Bone marrow (tissue), 2 donors: ENCODE measurements around the gene IMPA2.
"Not testable (repeated sequence)": the region's sequence is repeated elsewhere in the genome, so short reads cannot be mapped to it uniquely, and the experiment has no call there.

Experiments
- DNase-seq, 2 donors: peaks; one replicate each; lab custom pipeline; 2025; lab: John Stamatoyannopoulos, UW

The IMPA2 gene

DNA sequence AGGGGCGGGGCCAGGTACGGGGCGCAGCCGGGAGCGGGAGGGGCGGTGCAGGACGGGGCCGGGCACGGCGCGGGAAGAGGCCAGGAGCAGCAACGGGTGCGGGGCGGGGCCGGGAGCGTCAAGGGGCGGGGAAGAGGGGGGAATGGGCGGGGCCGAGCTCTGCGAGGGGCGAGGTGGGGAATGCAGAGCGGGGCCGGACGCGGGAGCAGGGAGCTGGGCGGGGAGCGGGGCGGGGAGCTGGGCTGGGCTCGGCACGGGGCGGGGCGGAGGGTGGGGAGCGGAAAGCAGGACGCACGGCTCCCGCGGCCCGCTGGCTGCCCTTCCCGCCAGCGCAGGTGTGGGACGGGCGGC lies at the start of gene IMPA2:
Gene IMPA2, plus strand, starts transcription at position 316 of the 351 bp plus-strand sequence. CDS start 163 bp downstream, outside the sequence.
- DNase-seq: peak in 1 of 2 donors; percentile 95

DNA sequence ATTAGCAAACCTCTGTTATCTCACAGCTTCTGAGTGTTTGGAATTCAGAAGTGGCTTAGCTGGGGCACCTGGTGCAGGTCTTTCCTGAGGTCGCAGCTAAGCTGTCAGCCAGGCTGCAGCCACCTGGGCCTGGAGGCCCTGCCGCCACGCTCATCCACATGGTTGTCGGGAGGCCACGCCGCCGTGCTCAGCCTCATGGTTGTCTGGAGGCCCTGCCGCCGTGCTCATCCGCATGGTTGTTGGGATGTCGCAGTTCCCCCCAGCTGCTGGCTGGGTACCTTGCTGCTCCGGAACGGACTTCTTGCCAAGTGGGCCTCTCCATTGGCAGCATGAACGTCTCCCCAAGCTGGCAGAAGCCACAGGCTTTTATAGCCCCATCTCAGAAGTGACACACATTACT lies 48.9 kb upstream of the IMPA2 start:
- DNase-seq: no peak

DNA sequence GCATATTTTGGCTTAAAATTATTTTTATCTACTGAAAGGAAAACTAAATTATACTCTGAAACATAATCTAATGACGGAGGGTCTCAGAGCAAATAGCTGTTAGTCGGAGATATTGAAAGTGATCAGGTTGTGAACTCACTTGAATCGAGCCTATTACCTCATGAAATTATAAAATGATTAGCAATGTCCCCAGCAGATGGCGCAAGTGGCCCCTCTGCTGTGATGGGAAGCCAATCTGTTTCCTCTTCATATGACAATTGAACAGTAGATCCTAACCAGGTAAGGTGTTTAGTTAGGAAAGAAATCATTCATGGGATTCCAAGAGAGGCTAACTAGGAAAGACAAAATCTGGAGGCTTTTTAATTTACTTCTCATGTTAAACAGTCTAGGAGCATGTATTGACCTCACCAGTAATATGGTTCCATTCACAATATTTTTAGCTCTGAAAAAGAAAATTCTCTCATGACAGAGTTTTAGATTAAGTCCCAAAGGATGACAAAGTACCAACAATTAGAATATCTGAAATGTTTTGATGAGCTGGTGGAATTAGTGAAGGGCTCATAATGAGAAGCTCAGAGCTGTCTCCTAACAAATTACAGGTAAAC lies 43.3 kb upstream of the IMPA2 start:
- peak; percentile 8 to 58 for DNase-seq

DNA sequence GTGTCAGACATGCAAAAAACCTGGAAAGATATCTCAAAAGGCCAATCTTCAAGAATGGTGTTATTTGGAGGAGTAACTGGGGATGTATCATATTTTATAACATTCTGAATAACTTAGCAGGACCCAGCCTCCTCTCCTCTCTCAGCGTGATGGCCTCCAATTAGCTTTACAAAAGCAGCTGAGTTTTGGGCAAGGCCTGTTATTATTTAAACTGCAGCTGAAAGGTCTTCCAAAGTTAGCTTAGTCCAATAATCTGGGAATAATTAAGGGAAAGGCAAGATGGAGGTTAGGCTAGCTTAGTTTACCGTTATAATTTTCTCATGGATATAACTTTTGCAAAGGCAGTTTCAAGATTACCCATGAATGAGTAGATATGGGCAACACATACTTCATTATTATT lies 40.4 kb upstream of the IMPA2 start:
- no peak for DNase-seq

- no peak for DNase-seq
Observed at GRCh38 chr18:11943551-11943950, 37.8 kb upstream of the IMPA2 start.

DNA sequence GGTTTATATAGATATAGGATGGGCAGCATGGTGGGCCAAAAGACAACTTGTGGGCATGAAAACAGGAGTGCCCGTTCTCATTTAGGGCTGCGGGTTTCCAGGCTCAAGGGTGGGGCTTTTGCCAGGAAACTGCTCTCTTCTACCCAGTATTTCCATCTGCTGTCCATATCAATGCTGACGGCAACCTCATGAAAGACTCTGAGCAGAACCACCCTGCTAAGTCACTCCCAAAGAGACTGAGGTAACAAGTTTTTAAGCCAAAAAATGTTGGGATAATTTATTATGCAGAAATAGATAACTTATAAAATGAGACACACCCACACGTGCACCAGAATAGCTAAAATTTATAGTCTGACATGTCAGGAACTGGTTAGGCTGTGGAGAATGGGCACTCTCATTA lies 37.1 kb upstream of the IMPA2 start:
- DNase-seq: no peak

DNA sequence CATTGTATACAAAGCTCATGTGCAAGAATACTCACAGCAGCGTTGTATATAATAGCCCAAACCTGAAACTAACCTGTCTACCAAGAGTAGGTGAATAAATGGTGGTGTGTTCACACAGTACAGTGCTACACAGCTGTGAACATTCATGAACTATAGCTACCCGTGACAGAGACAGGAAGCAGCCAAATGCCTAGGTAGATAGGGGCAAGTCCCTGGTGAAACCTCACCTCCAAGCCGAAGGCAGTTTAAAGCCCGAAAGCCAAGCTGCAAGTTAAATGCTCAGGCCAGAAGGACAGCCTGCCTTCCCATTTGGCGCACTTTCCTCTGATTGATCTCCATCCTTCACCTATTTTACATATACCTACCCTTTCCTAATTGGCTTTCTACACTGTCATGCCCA lies 36.5 kb upstream of the IMPA2 start:
- no peak for DNase-seq

DNA sequence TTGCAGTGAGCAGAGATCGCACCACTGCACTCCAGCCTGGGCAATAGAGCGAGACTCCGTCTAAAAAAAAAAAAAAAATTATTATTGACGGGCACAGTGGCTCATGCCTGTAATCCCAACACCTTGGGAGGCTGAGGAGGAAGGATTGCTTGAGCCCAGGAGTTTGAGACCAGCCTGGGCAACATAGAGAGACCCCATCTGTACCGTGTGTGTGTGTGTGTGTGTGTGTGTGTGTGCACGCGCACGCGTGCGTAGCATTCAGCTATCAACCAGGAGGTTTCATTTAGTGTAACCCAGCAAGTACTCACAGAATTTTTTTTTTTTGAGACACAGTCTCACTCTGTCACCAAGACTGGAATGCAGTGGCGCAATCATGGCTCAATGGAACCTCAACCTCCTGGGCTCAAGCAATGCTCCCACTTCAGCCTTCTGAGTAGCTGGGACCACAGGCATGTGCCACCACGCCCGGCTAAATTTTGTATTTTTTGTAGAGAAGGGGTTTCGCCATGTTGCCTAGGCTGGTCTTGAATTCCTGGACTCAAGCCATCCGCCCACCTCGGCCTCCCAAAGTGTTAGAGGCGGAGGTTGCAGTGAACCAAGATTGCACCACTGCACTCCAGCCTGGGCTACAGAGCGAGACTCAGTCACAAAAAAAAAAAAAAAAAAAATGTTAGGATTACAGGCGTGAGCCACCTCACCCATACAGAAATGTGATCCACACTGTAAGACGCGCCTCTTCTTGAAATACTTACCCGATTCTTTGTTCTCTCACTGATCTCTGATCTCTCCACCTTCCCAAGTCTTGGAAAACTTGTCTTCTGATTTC lies 35.3 kb upstream of the IMPA2 start:
- not testable (repeated sequence) for DNase-seq

- no peak for DNase-seq
Observed at GRCh38 chr18:11946756-11947155, 34.6 kb upstream of the IMPA2 start.

GRCh38 chr18:11947214-11948191 lies 33.8 kb upstream of the IMPA2 start:
- peak; percentile 87 to 99 for DNase-seq

GRCh38 chr18:11948852-11949523 lies 32.3 kb upstream of the IMPA2 start:
- no peak for DNase-seq

GRCh38 chr18:11950824-11951223 lies 30.5 kb upstream of the IMPA2 start:
- DNase-seq: no peak

DNA sequence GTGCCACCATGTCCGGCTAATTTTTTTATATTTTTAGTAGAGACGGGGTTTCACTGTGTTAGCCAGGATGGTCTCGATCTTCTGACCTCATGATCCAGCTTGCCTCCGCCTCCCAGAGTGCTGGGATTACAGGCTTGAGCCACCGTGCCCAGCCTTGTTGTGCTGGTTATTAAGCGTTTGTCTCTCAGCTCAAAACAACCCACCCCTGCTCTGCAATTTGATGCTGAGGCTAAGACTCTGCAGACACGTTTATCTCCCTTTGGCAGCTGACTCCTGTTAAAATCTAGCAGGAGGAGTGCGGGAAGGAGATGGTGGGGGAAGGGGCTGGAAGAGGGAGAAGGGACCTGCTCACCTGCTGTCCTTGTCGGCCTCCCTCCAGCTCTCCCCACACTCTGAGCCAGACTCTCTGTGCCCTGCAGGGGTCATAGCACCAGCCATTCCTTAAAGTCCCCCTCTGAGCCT lies 29.9 kb upstream of the IMPA2 start:
- DNase-seq: no peak

GRCh38 chr18:11953113-11953512 lies 28.2 kb upstream of the IMPA2 start:
- no peak for DNase-seq

- peak in 1 of 2 donors; percentile 92 for DNase-seq
Observed at GRCh38 chr18:11955239-11956029, 25.9 kb upstream of the IMPA2 start.

- no peak for DNase-seq
Observed at GRCh38 chr18:11956371-11957308, 24.7 kb upstream of the IMPA2 start.

DNA sequence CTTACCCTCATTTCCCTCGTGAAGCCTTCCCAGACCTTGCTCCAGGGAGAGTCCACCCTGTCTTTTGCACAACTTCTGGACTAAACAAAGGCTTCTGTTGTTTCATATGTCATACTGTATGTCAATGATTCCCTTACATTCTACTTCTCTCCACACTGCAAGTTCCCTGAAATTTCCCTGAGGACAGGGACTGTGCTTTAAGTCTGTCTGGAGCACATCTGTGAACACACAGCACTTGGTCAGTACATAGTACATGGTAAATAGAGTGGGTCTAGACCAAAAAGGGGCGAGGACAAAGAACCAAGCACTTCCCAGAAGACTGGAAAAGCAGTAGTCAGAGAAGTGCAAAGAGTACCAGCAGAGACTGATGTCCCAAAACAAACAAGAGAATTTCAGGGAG lies 23.7 kb upstream of the IMPA2 start:
- DNase-seq: no peak

DNA sequence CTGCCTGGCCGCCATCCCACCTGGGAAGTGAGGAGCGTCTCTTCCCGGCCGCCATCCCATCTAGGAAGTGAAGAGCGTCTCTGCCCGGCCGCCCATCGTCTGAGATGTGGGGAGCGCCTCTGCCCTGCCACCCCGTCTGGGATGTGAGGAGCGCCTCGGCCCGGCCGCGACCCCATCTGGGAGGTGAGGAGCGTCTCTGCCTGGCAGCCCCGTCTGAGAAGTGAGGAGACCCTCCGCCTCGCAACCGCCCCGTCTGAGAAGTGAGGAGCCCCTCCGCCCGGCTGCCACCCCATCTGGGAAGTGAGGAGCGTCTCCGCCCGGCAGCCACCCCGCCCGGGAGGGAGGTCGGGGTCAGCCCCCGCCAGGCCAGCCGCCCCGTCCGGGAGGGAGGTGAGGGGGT lies 21.7 kb upstream of the IMPA2 start:
- not testable (repeated sequence) for DNase-seq

DNA sequence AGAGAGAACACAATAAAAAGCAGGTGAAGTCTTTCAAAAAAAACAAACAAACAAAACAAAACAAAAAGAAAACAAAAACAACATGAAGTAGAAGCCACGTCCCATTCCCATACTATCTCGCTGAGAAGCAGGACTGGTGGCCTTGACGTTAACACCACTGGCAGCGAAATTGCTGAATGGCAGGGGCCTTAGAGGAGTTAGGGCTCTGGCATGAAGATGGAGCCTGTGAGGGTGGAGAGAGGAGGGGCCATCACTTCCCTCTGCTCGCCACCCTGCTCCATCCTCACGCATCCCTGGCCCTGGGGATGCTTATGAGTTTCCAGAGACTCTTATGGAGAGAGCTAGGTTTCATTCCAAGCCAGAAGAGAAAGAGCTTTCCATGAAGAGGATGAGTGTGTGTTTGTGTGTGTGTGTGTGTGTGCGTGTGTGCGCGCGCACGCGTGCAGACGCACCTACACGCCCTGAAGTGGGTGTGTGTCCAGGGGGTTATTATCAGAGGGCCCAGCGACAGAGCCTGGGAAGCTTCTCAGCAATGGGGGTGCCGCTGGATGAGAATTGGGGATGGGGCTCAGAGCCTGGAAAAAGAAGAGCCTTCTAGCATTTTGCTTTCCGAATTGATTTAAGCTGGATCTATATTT lies 20.4 kb upstream of the IMPA2 start:
- DNase-seq: no peak
